IMR-90 (cell line): ENCODE data around the gene ST14. TPM values are rescaled to one million over a fixed set of nuclear protein-coding genes. Genes with fewer than 3 reads are reported as not detected.

Experiments
- ATAC-seq: fragments of 200-7000 bp; cut with Tn5 transposase; 2 replicates; pipeline ENCODE4 v1.9.1; 2020; ENCODE audit warnings: low read depth, mild to moderate bottlenecking, moderate library complexity
- BruUV-seq: library from RNA; stranded (reverse); fragments of 400-500 nt; replicated peaks from 2 replicates; lab custom pipeline; 2021; lab: Mats Ljungman, UMichigan
- CTCF ChIA-PET: fragments of 300-600 bp; formaldehyde crosslinking; extraction: SDS; loops from one replicate; lab custom pipeline; 2021; ENCODE audit warnings: antibody characterized with exemption; lab: Yijun Ruan, JAX
- POLR2A ChIA-PET: fragments of 300-600 bp; sonication (Branson Sonifier 250); formaldehyde crosslinking; loops from one replicate; lab custom pipeline; 2022; ENCODE audit warnings: antibody characterized with exemption; ENCODE audit not compliant: unreplicated experiment; lab: Charles Lee
- DNase-seq: peaks from one replicate; pipeline ENCODE4 v3.0.0; 2013
- H2AFZ ChIP-seq: replicated peaks from 2 replicates; pipeline ENCODE3; 2013; ENCODE audit warnings: low read length, mild to moderate bottlenecking; ENCODE audit not compliant: poor library complexity
- H2AK5ac ChIP-seq: 2 replicates; pipeline ENCODE4 v1.6.1; 2013; ENCODE audit warnings: low read depth, low read length, inconsistent platforms
- H2AK9ac ChIP-seq: replicated peaks from 2 replicates; pipeline ENCODE3; 2013; ENCODE audit warnings: mild to moderate bottlenecking, low read depth, low read length, moderate library complexity; ENCODE audit not compliant: poor library complexity
- H2BK120ac ChIP-seq: 2 replicates; pipeline ENCODE4 v1.6.1; 2013; ENCODE audit warnings: low read depth, low read length, inconsistent platforms
- H2BK15ac ChIP-seq: 3 replicates; pipeline ENCODE4 v1.6.1; 2013; ENCODE audit warnings: low read depth, low read length, inconsistent platforms
- H2BK20ac ChIP-seq: 2 replicates; pipeline ENCODE4 v1.6.1; 2013; ENCODE audit warnings: low read depth, mild to moderate bottlenecking, inconsistent platforms, low read length, moderate library complexity
- H2BK5ac ChIP-seq: 2 replicates; pipeline ENCODE4 v1.6.1; 2013; ENCODE audit warnings: mild to moderate bottlenecking, low read depth, low read length, inconsistent platforms; ENCODE audit not compliant: poor library complexity, severe bottlenecking
- H3K14ac ChIP-seq: replicated peaks from 2 replicates; pipeline ENCODE4 v1.6.1; 2013; ENCODE audit warnings: low read depth, low read length, inconsistent platforms
- H3K18ac ChIP-seq: 2 replicates; pipeline ENCODE4 v1.6.1; 2013; ENCODE audit warnings: low read depth, low read length, control low read depth
- H3K23ac ChIP-seq: 2 replicates; pipeline ENCODE4 v1.6.1; 2013; ENCODE audit warnings: low read depth, low read length, inconsistent platforms
- H3K27ac ChIP-seq: 2 replicates; pipeline ENCODE4 v1.5.1; 2013; ENCODE audit warnings: mild to moderate bottlenecking, control low read depth, low read length; ENCODE audit not compliant: insufficient read depth
- H3K27me3 ChIP-seq: 2 replicates; pipeline ENCODE4 v1.6.1; 2013; ENCODE audit warnings: low read length; ENCODE audit not compliant: control insufficient read depth, insufficient read depth
- H3K36me3 ChIP-seq: 2 replicates; pipeline ENCODE4 v1.6.1; 2013; ENCODE audit warnings: low read length, mixed read lengths; ENCODE audit not compliant: control insufficient read depth, insufficient read depth
- H3K4ac ChIP-seq: 2 replicates; pipeline ENCODE4 v1.6.1; 2013; ENCODE audit warnings: low read depth, low read length, inconsistent platforms
- H3K4me1 ChIP-seq: 2 replicates; pipeline ENCODE4 v1.6.1; 2013; ENCODE audit warnings: low read length, mixed read lengths; ENCODE audit not compliant: control insufficient read depth, insufficient read depth
- H3K4me2 ChIP-seq: 2 replicates; pipeline ENCODE4 v1.6.1; 2013; ENCODE audit warnings: low read depth, mild to moderate bottlenecking, control low read depth, low read length, moderate library complexity
- H3K4me3 ChIP-seq: 2 replicates; pipeline ENCODE4 v1.5.1; 2013; ENCODE audit warnings: low read depth, mild to moderate bottlenecking, control low read depth, low read length, moderate library complexity; ENCODE audit not compliant: insufficient read depth
- H3K56ac ChIP-seq: 2 replicates; pipeline ENCODE4 v1.6.1; 2013; ENCODE audit warnings: low read length, inconsistent platforms; ENCODE audit not compliant: insufficient read depth; ENCODE audit errors: extremely low read depth
- H3K79me1 ChIP-seq, 2 experiments: 2 replicates each; pipeline ENCODE4 v1.6.1; 2013; ENCODE audit warnings: low read length in 2 of 2, inconsistent platforms in 1 of 2, low read depth in 1 of 2
- H3K9ac ChIP-seq: 2 replicates; pipeline ENCODE4 v1.6.1; 2013; ENCODE audit warnings: low read depth, low read length, control low read depth
- H3K9me1 ChIP-seq: 2 replicates; pipeline ENCODE4 v1.6.1; 2013; ENCODE audit warnings: low read length, inconsistent platforms; ENCODE audit not compliant: insufficient read depth
- H3K9me3 ChIP-seq: 2 replicates; pipeline ENCODE4 v1.6.1; 2013; ENCODE audit warnings: low read length; ENCODE audit not compliant: control insufficient read depth, insufficient read depth
- H4K20me1 ChIP-seq: 2 replicates; pipeline ENCODE4 v1.6.1; 2013; ENCODE audit warnings: low read length, inconsistent platforms; ENCODE audit not compliant: insufficient read depth
- H4K5ac ChIP-seq: 2 replicates; pipeline ENCODE4 v1.6.1; 2013; ENCODE audit warnings: mild to moderate bottlenecking, low read depth, low read length, control low read depth
- H4K8ac ChIP-seq, 2 experiments: 2 replicates each; pipeline ENCODE4 v1.6.1; 2013; ENCODE audit warnings: low read depth in 2 of 2, low read length in 2 of 2, control low read depth in 1 of 2, inconsistent platforms in 1 of 2
- H4K91ac ChIP-seq: 2 replicates; pipeline ENCODE4 v1.6.1; 2013; ENCODE audit warnings: low read depth, low read length, inconsistent platforms; ENCODE audit not compliant: insufficient read depth
- BHLHE40 ChIP-seq: fragments of 150-350 bp; IDR thresholded peaks from 2 replicates; pipeline ENCODE4 v1.6.1; 2016; ENCODE audit warnings: mild to moderate bottlenecking, low read depth, low read length
- CEBPB ChIP-seq: IDR thresholded peaks from 2 replicates; pipeline ENCODE4 v1.6.1; 2012; ENCODE audit warnings: low read depth, low read length, improper control_type of control experiment
- CHD1 ChIP-seq: IDR thresholded peaks from 2 replicates; pipeline ENCODE4 v1.6.1; 2012; ENCODE audit warnings: low read depth, low read length, improper control_type of control experiment
- FOS ChIP-seq: fragments of 150-350 bp; IDR thresholded peaks from 2 replicates; pipeline ENCODE4 v1.6.1; 2016; ENCODE audit warnings: low read depth, low read length
- MAFK ChIP-seq: IDR thresholded peaks from 2 replicates; pipeline ENCODE4 v1.6.1; 2012; ENCODE audit warnings: low read depth, low read length, improper control_type of control experiment
- MXI1 ChIP-seq: IDR thresholded peaks from 2 replicates; pipeline ENCODE4 v1.6.1; 2012; ENCODE audit warnings: low read depth, mild to moderate bottlenecking, low read length, moderate library complexity, borderline replicate concordance
- NFE2L2 ChIP-seq: fragments of 150-350 bp; IDR thresholded peaks from 2 replicates; pipeline ENCODE4 v1.6.1; 2016; ENCODE audit warnings: low read depth, mild to moderate bottlenecking, low read length
- POLR2A ChIP-seq: IDR thresholded peaks from 2 replicates; pipeline ENCODE4 v1.6.1; 2012; ENCODE audit warnings: mild to moderate bottlenecking, low read depth, low read length
- RAD21 ChIP-seq: IDR thresholded peaks from 2 replicates; pipeline ENCODE4 v1.6.1; 2012; ENCODE audit warnings: low read length, improper control_type of control experiment
- RCOR1 ChIP-seq: IDR thresholded peaks from 2 replicates; pipeline ENCODE4 v1.6.1; 2012; ENCODE audit warnings: mild to moderate bottlenecking, low read length, improper control_type of control experiment; ENCODE audit not compliant: insufficient replicate concordance
- SMC3 ChIP-seq: fragments of 150-350 bp; IDR thresholded peaks from 2 replicates; pipeline ENCODE4 v1.6.1; 2016; ENCODE audit warnings: low read depth, mild to moderate bottlenecking, antibody characterized with exemption, low read length, moderate library complexity
- WGBS, 2 experiments: methylation state at CpG; one replicate each; pipeline versions ENCODE4 v1.1.5 to v1.1.7; 2013; ENCODE audit warnings: missing lambda C conversion rate in 2 of 2; ENCODE audit not compliant: insufficient read length in 1 of 2; ENCODE audit errors: extremely low coverage in 2 of 2; 5-methylcytosine and 5-hydroxymethylcytosine counted together
- dilution Hi-C: fragments of 300-500 bp; cut with HindIII; formaldehyde crosslinking; loops from one replicate; pipeline ENCODE4 v1.14.3; 2018; ENCODE audit warnings: low sequenced_read_pairs; ENCODE audit not compliant: unreplicated experiment
- in situ Hi-C: fragments of 300-500 bp; cut with MboI; formaldehyde crosslinking; loops from 3 replicates; pipeline ENCODE4 v1.14.3; 2019; ENCODE audit warnings: low sequenced_read_pairs, inconsistent platforms, mixed read lengths
- intact Hi-C: fragments of 100-400 bp; cut with micrococcal nuclease; formaldehyde crosslinking; loops from 2 replicates; pipeline ENCODE4 v1.10.0; 2022
- polyA plus RNA-seq, 3 experiments: library from polyadenylated mRNA; depleted of rRNA; stranded (reverse); fragments of >200 nt; gene quantifications; 2 replicates each; pipeline ENCODE4 v1.2.3, GENCODE V29; 2012; ENCODE audit warnings: low replicate concordance in 1 of 3
- total RNA-seq: library from RNA; depleted of rRNA; stranded (reverse); fragments of >200 nt; gene quantifications from 2 replicates; pipeline ENCODE4 v1.2.3, GENCODE V29; 2012
- TF ChIP-seq, protein P1 (sequence below): fragments of 150-350 bp; IDR thresholded peaks from 2 replicates; pipeline ENCODE4 v1.6.1; 2016; ENCODE audit warnings: low read depth, mild to moderate bottlenecking, low read length, moderate library complexity, borderline replicate concordance
- TF ChIP-seq, protein P2 (sequence below): conservative IDR thresholded peaks from 2 replicates; pipeline ENCODE4 v1.5.1; 2012; ENCODE audit warnings: mild to moderate bottlenecking, low read depth, low read length, improper control_type of control experiment

The ST14 gene
- total and polyA plus RNA-seq, 2 of the 4 experiments (the other 2 are of a cell fraction): not detected

DNA sequence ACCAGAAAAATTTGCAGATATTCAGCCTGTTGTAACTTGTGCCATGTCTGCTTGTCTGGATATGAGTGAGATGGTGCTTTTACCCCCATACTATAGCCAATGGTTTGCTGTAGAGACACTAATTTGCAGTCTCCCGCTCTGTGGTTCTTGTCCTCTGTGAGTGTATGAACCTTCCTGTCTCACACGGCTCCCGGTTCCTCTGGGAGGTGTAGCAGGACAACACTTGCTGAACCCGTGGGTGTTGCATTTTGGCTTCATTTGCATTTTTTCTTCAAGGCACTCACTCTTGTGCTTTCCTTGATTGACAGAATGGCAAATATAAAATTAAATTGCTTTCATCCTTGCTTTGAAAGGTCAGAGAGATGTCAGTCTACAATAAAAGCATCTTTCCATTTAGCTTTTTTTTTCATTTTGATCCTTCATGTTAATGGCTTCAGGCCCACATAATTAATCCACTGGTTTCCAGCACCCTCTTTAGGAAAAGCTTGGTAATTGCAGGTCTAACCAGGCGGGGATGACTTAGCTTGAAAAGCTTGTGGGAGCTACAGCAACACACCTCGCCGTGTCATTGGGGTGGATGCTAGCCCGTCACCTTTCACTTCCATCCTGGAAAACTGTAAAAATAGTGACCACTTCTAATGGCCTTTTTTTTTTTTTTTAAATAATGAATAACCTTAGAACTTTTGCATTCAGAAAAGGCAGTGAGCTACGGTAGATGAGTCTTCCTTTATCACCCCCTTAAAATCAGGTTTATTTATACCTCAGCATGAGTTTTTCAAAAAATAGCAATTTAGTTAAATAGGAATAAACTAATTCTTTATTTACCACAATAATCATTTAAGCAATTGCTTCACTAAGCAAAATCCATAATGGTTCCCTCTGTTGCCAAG, 27.4 kb upstream of the ST14 start:
- Histone ChIP-seq H3K23ac (no peak overlapping the region), H2BK15ac (no peak overlapping the region), H2AK5ac (no peak overlapping the region), H2AK9ac (no peak overlapping the region), H3K9me3 (no peaks in the 10 kb centered on the region), H2BK20ac (no peak overlapping the region), H2BK5ac (no peak overlapping the region), H3K18ac (no peak overlapping the region), H3K4me1 (no peaks in the 10 kb centered on the region), H4K91ac (no peak overlapping the region), H2BK120ac (no peak overlapping the region), H4K8ac (no peak overlapping the region), H3K9ac (no peak overlapping the region), H3K27me3 (no peaks in the 10 kb centered on the region), H3K14ac (no peak overlapping the region), H3K4ac (no peak overlapping the region), H3K9me1 (no peaks in the 10 kb centered on the region), H3K27ac (no peak overlapping the region), H3K56ac (no peak overlapping the region), H2AFZ (no peak overlapping the region), H4K5ac (no peak overlapping the region), H3K36me3 (peaks cover 57% of the 10 kb centered on the region), H3K4me2 (no peak overlapping the region), H3K4me3 (no peak overlapping the region), H3K79me1 (no peaks in the 10 kb centered on the region), H4K20me1 (no peaks in the 10 kb centered on the region; the same call in 1 of the 2 replicates)
- DNase-seq: peak; percentile 66
- dilution Hi-C loops (loop anchor here (25.0 kb wide), 1 partner anchor 195 kb away; no protein-coding TSS in a partner anchor), intact Hi-C loops (loop anchor here (1.0 to 2.0 kb wide), 3 partner anchors 130 to 365 kb away; partner anchors contain the start of gene PRDM10), in situ Hi-C loops (loop anchor here (5.0 kb wide), 1 partner anchor 205 kb away; no protein-coding TSS in a partner anchor)
- BruUV-seq: no TSS peak
- ChIA-PET CTCF (interaction anchor here (0.5 to 2.3 kb wide), 30 partner anchors 9 to 1342 kb away, joined by 3 to 13 read pairs (median 4); partner anchors contain the start of gene PRDM10), POLR2A (interaction anchor here (0.6 to 0.7 kb wide), 2 partner anchors 63 to 130 kb away, joined by 7 to 9 read pairs; partner anchors contain the start of gene PRDM10)
- WGBS, 2 experiments: 100% methylated on average over 1 of the region's 9 CpGs; no CpG with 5 or more reads in 1 of the 2 experiments
- ATAC-seq: peak; percentile 96
- peak; percentile 96 for TF ChIP-seq SMC3
- TF ChIP-seq RCOR1: no peak
- TF ChIP-seq NFE2L2: peak; percentile 38; the same call in 1 of the 2 replicates
- no peak for TF ChIP-seq BHLHE40
- 0 out of 2 replicates have a peak, but pooled peaks have one; percentile 25 for TF ChIP-seq POLR2A
- no peak for TF ChIP-seq FOS
- peak; percentile 94 for TF ChIP-seq RAD21
- TF ChIP-seq, protein P1, sequence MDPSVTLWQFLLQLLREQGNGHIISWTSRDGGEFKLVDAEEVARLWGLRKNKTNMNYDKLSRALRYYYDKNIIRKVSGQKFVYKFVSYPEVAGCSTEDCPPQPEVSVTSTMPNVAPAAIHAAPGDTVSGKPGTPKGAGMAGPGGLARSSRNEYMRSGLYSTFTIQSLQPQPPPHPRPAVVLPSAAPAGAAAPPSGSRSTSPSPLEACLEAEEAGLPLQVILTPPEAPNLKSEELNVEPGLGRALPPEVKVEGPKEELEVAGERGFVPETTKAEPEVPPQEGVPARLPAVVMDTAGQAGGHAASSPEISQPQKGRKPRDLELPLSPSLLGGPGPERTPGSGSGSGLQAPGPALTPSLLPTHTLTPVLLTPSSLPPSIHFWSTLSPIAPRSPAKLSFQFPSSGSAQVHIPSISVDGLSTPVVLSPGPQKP: no peak
- no peak for TF ChIP-seq CEBPB
- no peak for TF ChIP-seq MAFK
- TF ChIP-seq, protein P2, sequence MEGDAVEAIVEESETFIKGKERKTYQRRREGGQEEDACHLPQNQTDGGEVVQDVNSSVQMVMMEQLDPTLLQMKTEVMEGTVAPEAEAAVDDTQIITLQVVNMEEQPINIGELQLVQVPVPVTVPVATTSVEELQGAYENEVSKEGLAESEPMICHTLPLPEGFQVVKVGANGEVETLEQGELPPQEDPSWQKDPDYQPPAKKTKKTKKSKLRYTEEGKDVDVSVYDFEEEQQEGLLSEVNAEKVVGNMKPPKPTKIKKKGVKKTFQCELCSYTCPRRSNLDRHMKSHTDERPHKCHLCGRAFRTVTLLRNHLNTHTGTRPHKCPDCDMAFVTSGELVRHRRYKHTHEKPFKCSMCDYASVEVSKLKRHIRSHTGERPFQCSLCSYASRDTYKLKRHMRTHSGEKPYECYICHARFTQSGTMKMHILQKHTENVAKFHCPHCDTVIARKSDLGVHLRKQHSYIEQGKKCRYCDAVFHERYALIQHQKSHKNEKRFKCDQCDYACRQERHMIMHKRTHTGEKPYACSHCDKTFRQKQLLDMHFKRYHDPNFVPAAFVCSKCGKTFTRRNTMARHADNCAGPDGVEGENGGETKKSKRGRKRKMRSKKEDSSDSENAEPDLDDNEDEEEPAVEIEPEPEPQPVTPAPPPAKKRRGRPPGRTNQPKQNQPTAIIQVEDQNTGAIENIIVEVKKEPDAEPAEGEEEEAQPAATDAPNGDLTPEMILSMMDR: peak; percentile 90
- no peak for TF ChIP-seq CHD1
- no peak for TF ChIP-seq MXI1
